ENCODE results near the gene PTPRZ1.

DNA sequence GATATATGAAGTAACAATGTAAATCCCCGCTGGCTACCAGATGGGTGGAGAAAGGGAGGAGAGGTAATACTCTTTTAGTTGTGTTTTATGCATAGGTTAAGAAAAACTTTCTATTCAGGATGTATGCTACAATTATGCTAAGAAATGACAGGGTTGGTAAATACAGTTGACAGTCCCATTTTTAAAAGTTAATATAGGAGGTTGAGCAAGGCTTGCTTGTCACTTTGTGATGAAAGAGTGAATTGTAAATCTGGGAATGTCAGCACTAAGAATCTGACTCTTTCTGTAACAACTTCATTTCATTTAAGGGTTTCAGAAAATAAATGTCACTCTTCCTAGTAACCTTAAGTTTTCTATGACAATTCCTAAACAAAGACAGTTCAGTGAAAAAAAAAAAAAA is 59.8 kb downstream of the PTPRZ1 start:
- TF ChIP-seq GATA2 (IDR thresholded peaks at IDR 0.05; ENCODE audit: low read depth, low read length) = no peak
- TF ChIP-seq GATA3 (IDR thresholded peaks at IDR 0.05; ENCODE audit: low read depth, low read length) = no peak
